ENCODE measurements around the gene CAMP. TPM values are rescaled to one million over a fixed set of nuclear protein-coding genes. Genes with fewer than 3 reads are reported as not detected.

Gene CAMP
- polyA plus RNA-seq, 3 donors: 2.1 to 5.1 (median 3.4) TPM

DNA sequence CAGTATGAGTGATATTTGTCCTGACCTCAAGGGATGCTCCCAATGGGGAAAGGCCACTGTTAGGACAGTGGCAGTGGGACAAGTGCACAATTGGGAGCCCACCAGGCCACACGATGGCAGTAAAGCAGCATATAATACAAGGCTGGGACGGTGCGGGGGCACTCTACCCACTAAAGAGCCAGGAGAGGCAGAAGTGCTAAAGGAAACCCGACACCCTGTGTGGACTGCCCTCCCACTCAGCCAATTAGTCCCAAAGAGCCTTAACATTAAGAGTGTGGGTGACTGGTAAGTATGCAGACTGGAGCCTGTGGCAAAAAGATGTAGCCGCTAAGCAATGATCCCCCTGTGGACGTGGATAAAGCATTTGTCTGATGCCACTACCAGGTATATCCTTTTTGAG is 9.4 kb downstream of the CAMP start:
- H3K4me1 Mint-ChIP-seq: peaks cover 49% of the 10 kb centered on the region
- no peaks in the 10 kb centered on the region for H4K20me1 ChIP-seq (ENCODE audit: insufficient read depth, low read length)
- H3K27me3 ChIP-seq (ENCODE audit: control insufficient read depth in 2 of 2, insufficient read depth in 2 of 2, low read length in 2 of 2): no peaks in the 10 kb centered on the region
- TF ChIP-seq, protein P1, sequence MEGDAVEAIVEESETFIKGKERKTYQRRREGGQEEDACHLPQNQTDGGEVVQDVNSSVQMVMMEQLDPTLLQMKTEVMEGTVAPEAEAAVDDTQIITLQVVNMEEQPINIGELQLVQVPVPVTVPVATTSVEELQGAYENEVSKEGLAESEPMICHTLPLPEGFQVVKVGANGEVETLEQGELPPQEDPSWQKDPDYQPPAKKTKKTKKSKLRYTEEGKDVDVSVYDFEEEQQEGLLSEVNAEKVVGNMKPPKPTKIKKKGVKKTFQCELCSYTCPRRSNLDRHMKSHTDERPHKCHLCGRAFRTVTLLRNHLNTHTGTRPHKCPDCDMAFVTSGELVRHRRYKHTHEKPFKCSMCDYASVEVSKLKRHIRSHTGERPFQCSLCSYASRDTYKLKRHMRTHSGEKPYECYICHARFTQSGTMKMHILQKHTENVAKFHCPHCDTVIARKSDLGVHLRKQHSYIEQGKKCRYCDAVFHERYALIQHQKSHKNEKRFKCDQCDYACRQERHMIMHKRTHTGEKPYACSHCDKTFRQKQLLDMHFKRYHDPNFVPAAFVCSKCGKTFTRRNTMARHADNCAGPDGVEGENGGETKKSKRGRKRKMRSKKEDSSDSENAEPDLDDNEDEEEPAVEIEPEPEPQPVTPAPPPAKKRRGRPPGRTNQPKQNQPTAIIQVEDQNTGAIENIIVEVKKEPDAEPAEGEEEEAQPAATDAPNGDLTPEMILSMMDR (IDR thresholded peaks at IDR 0.05): peak; percentile 49
- no peak overlapping the region for H3K4me3 Mint-ChIP-seq
- DNase-seq: peak; percentile 23 to 40 (median 33)
- 35% methylated on average over 4 of the region's 6 CpGs for WGBS (ENCODE audit: insufficient coverage)
- peak overlapping the region in 1 of 3 experiments; percentile 5 for H3K4me3 ChIP-seq (replicated peaks in 1 of 3; ENCODE audit: low read depth in 2 of 3, low read length in 3 of 3)
- H2AFZ ChIP-seq (ENCODE audit: insufficient read depth, low read depth, low read length, poor library complexity, severe bottlenecking): peak overlapping the region; percentile 67
- peak overlapping the region; percentile 17 for H3K4me2 ChIP-seq (replicated peaks; ENCODE audit: extremely low read depth, low read length, poor library complexity, severe bottlenecking)
- H3K27ac Mint-ChIP-seq: no peak overlapping the region
- no peak overlapping the region for H3K9ac ChIP-seq (ENCODE audit: insufficient read depth, low read length, poor library complexity, severe bottlenecking)
- H3K79me2 ChIP-seq (ENCODE audit: insufficient read depth, low read length): no peaks in the 10 kb centered on the region
- no peaks in the 10 kb centered on the region for H3K36me3 Mint-ChIP-seq
- H3K36me3 ChIP-seq (replicated peaks in 1 of 2; ENCODE audit: control insufficient read depth in 1 of 2, insufficient read depth in 2 of 2, low read length in 2 of 2): no peaks in the 10 kb centered on the region
- H3K27ac ChIP-seq (ENCODE audit: low read depth in 1 of 2, low read length in 2 of 2): no peak overlapping the region
- peaks cover 0 to 3% (median 0%) of the 10 kb centered on the region in 7 donors for H3K9me3 Mint-ChIP-seq
- no peaks in the 10 kb centered on the region for H3K9me3 ChIP-seq (replicated peaks in 1 of 2; ENCODE audit: control insufficient read depth in 1 of 2, insufficient read depth in 1 of 2, low read length in 2 of 2)
- H3K27me3 Mint-ChIP-seq (ENCODE audit: low read depth in 3 of 3): no peaks in the 10 kb centered on the region
- intact Hi-C loops (cut with micrococcal nuclease): no loop called here
- peaks cover 49 to 55% of the 10 kb centered on the region in 2 donors for H3K4me1 ChIP-seq (ENCODE audit: control insufficient read depth in 1 of 2, insufficient read depth in 2 of 2, low read length in 2 of 2)

DNA sequence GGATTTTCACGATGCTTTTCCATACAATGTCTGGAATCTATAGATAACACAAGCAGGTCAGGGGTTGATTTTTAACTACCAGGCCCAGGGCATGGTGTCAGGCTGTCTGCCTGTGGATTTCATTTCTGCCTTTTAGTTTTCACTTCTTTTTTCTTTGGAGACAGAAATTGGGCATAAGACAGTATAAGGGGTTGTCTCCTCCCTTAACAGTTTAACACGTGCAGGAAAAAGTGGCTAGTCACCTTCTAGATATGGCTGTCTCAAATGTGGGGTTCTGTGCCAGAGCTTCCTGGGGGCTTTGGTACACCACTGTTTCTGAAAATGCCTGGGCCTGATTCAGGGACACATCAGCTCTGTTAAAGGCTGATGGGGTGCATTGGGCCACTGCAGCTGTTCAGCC is 10.2 kb downstream of the CAMP start:
- peaks cover 49% of the 10 kb centered on the region for H3K4me1 Mint-ChIP-seq
- Histone ChIP-seq H3K9me3 (replicated peaks in 1 of 2; ENCODE audit: control insufficient read depth in 1 of 2, insufficient read depth in 1 of 2, low read length in 2 of 2) (no peaks in the 10 kb centered on the region), H3K27me3 (ENCODE audit: control insufficient read depth in 2 of 2, insufficient read depth in 2 of 2, low read length in 2 of 2) (no peaks in the 10 kb centered on the region), H2AFZ (ENCODE audit: insufficient read depth, low read depth, low read length, poor library complexity, severe bottlenecking) (peak overlapping the region; percentile 67), H3K4me2 (replicated peaks; ENCODE audit: extremely low read depth, low read length, poor library complexity, severe bottlenecking) (no peak overlapping the region), H3K36me3 (replicated peaks in 1 of 2; ENCODE audit: control insufficient read depth in 1 of 2, insufficient read depth in 2 of 2, low read length in 2 of 2) (no peaks in the 10 kb centered on the region), H3K9ac (ENCODE audit: insufficient read depth, low read length, poor library complexity, severe bottlenecking) (peak overlapping the region; percentile 16), H4K20me1 (ENCODE audit: insufficient read depth, low read length) (no peaks in the 10 kb centered on the region), H3K79me2 (ENCODE audit: insufficient read depth, low read length) (no peaks in the 10 kb centered on the region), H3K4me3 (replicated peaks in 1 of 3; ENCODE audit: low read depth in 2 of 3, low read length in 3 of 3) (no peak overlapping the region), H3K4me1 (ENCODE audit: control insufficient read depth in 1 of 2, insufficient read depth in 2 of 2, low read length in 2 of 2) (peaks cover 49 to 58% of the 10 kb centered on the region in 2 donors), H3K27ac (ENCODE audit: low read depth in 1 of 2, low read length in 2 of 2) (no peak overlapping the region)
- no peak for DNase-seq
- no peak overlapping the region for H3K4me3 Mint-ChIP-seq
- H3K9me3 Mint-ChIP-seq: peaks cover 0 to 3% (median 0%) of the 10 kb centered on the region in 7 donors
- 60% methylated on average over 1 of the region's 2 CpGs for WGBS (ENCODE audit: insufficient coverage)
- no peaks in the 10 kb centered on the region for H3K36me3 Mint-ChIP-seq
- TF ChIP-seq, protein P1 (IDR thresholded peaks at IDR 0.05): no peak
- H3K27ac Mint-ChIP-seq: peak overlapping the region in 4 of 7 donors; percentile 24 to 79 (median 62)
- intact Hi-C loops (cut with micrococcal nuclease): no loop called here
- H3K27me3 Mint-ChIP-seq (ENCODE audit: low read depth in 3 of 3): peaks cover 0 to 3% (median 0%) of the 10 kb centered on the region in 3 donors

Data from CD14-positive monocyte (primary cell).